Erythroblast (primary cell): ENCODE data around the gene HYAL2.

Experiments used
- GATA1 ChIP-seq: IDR thresholded peaks from 2 replicates; pipeline ENCODE4 v1.6.1; 2011; ENCODE audit warnings: low read depth, mild to moderate bottlenecking, control low read depth, low read length, moderate library complexity
- POLR2A ChIP-seq: IDR thresholded peaks from 2 replicates; pipeline ENCODE4 v1.6.1; 2011; ENCODE audit warnings: mild to moderate bottlenecking, low read length

DNA sequence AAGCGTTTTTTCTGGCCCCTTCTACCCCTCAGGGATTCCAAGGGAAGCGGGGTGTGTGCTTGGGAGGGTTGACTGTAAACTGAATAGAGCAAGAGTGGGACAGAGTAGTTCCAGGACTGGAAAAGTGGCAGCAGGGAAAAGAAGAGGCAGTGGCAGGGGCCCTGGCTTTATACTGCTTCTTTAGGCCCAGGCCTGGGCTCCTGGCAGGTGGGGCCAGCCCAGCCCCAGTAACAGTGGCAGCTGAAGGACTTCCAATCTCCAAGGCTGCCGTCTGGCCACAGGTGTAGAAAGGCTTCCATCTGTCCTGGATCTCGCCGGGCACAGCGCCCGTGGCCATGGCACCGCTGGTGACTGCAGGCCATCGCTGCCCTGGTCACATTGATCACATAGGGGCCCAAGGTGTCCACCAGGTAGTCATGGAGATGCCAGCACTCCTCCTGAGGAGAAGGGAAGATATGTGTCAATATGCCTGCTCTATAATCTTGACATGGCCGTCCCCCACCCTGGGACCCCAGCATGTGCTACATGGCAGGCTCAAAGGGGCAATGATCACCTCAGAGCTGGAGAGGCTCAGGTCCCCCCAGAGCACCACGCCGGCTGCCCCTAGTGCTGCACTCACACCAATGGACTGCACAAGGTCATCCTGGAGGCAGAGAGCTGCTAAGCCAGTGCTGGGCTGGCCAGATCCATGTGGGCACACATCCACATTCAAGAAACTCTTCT lies 29.3 kb downstream of the HYAL2 start:
- no peak for TF ChIP-seq POLR2A
- no peak for TF ChIP-seq GATA1
